NCI-H1092 treated with DMSO at 0.1 percent for 48 hours (cell line): ENCODE measurements around the gene GK.
"Not testable (repeated sequence)": the region's sequence is repeated elsewhere in the genome, so short reads cannot be mapped to it uniquely, and the experiment has no call there.

Experiments
- DNase-seq: peaks from one replicate; lab custom pipeline; 2025; lab: John Stamatoyannopoulos, UW

Gene GK

DNA sequence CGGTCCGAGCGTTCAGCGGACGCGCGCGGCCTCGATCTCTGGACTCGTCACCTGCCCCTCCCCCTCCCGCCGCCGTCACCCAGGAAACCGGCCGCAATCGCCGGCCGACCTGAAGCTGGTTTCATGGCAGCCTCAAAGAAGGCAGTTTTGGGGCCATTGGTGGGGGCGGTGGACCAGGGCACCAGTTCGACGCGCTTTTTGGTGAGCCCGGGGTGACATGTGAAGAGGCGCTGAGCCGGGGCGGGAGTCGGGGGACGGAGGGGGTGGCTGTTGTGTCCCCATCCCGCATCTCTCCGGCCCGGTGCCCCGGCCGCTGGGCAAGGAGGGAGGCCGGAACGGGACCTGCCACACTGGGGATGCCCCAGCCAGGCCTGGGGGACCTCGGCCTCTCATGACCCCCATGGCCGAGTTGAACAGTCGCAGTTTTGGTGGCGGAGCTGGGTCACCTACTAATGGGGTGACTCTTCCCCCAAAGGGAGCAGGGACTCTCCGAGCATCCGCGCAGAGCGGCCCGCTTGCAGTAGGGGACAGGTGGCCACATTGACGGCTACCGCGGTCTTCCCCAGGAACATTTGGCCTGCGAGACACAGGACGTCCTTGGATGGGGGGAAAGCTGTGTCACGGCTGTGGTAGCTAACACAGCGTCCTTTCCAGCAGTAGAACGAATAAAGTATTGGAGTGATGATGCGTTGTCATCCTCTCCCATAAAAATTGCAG, at the start of gene GK:
TSS of gene GK (plus strand) at position 9 of the 717 bp plus-strand sequence. CDS start at position 124, 115 bp downstream.
- DNase-seq: peak; percentile 6

DNA sequence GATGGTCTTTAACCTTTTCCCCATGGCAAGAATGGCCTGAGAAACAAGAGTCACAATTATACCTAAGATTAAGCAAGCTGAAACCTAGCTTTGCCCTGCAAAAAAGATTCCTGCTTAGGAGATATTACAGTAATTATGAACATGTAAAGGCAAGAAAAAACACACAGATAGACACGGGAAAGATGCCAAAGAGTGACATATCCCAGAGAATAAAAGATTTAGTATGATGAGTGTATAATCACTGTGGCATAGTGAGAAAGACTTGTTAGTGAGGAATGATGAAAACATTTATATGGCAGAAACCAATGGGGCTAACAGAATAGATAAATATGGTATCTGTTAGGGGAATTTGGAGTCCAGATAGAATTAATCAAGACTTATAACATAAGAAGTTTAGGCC, 46.1 kb upstream of the GK start:
- DNase-seq: no peak

DNA sequence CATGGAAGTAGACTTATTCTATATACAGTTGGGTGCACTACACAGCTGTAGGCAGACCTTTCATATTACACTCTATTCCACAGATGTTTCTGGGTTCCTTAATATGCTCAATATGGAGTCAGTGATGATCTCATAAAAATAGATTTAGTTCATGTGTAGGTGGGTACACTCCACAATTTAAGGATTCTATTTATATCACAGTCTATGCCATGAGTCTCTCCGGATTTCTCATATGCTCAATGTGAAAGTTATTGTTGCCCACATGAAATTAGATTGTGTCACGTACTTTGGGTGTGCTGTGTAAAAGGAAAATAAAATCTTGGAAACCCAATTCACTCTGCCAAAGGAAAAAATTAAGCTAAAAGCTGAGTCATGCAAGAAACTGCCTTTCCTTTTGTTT, 43.2 kb upstream of the GK start:
- DNase-seq: no peak

GRCh38 chrX:30612250-30612655, 41.0 kb upstream of the GK start:
- DNase-seq: peak; percentile 75

DNA sequence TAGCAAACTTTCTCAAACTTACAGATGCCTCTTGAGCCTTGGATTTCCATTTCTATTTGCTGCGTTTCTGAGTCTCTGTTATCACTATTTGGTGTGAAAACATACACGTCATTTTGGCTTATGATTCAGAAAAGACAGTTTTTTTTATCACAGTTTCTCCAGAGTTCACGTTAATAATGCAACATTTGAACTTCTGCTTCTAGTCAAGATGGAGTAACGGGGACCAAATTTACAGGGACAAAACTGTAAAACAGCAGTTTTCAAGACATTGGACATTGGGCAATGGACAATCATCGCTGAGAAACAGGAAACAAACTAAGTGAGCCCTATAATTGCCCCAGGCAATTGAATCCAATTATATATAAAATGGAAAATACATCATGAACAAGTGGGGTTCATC, 39.5 kb upstream of the GK start:
- no peak for DNase-seq

- DNase-seq: no peak
Measured at GRCh38 chrX:30615229-30615628, 38.0 kb upstream of the GK start.

DNA sequence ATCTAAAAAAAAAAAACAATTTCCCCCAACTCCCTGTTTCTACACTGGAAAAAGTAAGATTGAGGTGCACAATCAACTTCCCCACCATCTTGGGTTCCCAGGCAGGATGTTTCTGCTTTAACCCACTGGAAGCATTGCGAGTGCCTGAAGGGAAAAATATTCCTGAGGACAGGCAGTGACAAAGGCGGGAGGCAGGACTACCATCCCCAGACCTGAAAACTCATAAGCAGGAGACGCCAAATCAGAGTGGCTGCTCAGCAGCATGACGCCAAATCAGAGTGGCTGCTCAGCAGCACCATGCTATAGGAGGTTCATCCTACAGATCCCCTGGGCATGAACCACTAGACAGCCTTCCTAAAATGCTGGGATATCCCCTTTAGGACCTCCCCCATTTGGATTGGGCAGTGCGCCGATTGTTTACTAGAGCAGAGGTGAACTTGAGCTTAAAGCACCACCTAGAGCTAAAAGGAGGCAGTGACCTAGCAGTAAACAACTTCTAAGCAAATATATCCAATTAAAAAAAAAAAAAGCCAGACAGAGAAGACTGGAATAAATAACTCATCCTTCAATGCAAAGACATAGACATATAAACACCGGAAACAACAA, 35.0 kb upstream of the GK start:
- DNase-seq: no peak

DNA sequence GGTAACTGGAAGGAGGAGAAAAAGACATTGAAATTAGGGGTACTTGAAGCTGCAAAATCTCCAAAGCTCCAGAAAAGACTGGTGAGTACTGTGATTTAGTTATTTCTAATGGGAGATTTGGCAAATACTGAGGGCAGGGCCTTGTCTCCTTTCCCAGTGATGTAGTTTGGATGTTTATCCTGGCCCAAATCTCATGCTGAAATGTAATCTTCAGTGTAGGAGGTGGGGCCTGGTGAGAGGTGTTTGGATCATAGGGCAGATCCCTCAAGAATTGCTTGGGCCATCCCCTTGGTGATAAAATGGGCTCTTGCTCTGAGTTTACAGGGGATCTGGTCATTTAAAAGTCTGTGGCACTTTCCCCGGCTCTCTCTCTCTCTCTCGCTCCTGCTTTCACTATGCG, 33.1 kb upstream of the GK start:
- DNase-seq: no peak

DNA sequence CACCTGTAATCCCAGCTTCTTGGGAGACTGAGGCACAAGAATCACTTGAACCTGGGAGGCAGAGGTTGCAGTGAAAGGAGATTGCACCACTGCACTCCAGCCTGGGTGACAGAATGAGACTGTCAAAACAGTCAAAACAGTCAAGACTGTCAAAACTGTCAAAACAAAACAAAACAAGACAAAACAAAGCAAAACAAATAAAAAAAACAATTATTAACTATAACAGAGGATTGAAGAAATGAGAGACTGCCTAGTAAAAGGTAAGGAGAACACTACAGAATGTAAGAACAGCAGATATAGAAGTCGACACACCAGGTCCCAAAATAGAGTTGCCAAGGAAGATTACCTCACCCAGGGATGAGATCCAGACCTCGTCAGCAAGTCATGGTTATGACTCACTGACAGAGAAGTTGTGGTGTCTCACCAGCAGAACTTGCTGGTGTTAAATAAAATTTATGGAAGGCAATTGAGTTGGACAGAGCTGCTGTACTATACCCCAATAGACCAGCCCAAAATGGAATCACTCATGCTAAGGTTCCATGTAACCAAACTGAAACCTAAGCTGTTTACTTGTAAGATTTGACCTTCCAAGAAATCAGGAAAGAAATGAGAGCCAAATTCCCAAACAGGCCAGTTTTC, 32.1 kb upstream of the GK start:
- DNase-seq: no peak

- DNase-seq: no peak
Measured at GRCh38 chrX:30622361-30622760, 30.9 kb upstream of the GK start.

- DNase-seq: no peak
Measured at GRCh38 chrX:30626402-30626801, 26.8 kb upstream of the GK start.

- no peak for DNase-seq
Measured at GRCh38 chrX:30627818-30628652, 25.2 kb upstream of the GK start.

DNA sequence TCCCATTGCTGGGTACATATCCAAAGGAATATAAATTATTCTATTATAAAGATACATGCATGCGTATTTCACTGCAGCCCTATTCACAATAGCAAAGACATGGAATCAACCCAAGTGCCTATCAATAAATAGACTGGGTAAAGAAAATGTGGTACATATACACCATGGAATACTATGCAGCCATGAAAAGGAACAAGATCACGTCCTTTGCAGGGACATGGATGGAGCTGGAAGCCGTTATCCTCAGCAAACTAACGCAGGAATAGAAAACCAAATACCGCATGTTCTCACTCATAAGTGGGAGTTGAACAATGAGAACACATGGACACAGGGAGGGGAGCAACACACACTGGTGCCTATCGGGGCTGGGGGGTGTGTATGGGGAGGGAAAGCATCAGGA, 19.2 kb upstream of the GK start:
- not testable (repeated sequence) for DNase-seq

GRCh38 chrX:30635630-30636029, 17.6 kb upstream of the GK start:
- no peak for DNase-seq

GRCh38 chrX:30637874-30638815, 15.1 kb upstream of the GK start:
- no peak for DNase-seq

GRCh38 chrX:30639702-30640101, 13.5 kb upstream of the GK start:
- not testable (repeated sequence) for DNase-seq

DNA sequence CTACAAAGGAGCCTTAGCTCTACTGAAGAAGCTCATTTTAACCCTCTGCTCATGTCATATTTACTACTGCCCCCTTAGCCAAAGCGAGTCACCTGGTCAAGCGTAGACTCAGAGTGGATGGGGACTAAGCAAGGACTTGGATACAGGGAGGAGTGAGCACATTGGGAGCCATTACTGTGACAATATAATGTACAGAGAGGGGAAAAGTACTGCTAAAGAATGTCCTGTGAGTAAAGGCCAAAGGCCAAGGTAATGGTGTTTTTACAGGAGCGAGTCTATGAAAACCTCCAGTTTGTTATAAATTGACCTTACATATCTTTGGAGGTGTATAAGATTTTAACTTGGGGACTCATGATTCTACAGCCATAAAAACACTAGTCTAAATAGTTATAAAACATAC, 10.6 kb upstream of the GK start:
- no peak for DNase-seq

GRCh38 chrX:30643313-30643821, 9.9 kb upstream of the GK start:
- DNase-seq: no peak

GRCh38 chrX:30649859-30650258, 3.4 kb upstream of the GK start:
- no peak for DNase-seq

DNA sequence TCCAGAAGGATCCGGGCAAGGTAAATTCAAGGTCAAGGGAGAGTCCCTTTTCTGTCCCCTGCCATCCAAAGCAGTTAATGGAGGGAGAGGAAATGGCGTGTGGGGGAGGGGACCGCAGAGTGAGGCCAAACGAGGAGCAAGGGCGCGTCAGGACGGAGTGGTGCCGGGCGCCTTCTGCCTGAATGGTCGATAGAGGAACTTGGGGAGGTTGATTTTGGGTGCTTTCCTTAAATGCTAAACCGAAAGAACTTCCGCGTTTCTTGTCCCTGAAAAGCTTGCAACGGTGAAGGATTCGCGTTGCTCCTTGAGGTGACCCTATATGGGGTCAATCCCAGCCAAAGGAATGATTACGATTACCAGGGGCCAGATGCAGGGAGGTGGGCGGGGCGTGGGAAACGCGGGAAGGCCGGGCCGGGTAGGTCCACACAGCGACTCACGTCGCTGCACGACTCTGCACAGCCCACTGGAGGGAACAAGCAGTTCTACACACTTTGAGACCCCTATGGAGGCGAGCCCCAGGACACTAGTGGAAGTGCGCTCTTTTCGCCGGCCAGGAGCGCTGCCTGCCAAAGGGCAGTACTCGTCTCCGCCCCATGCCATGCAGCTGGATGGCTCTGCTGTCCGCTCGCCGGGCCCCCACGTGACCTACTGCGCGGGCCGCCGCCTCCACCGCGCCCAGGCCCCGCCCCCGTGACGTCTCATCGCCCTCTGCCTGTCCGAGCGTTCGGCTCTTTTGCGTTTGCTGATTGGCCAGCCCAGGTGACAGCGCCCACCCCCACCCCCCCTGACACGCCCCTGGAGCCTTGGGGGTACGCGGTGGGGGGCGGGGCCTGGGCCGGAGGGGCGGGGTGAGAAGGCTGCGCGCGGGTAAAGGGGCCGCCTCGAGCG, 452 bp upstream of the GK start:
- peak; percentile 93 for DNase-seq
